ENCODE results near the gene CCDC85B. TPM values are rescaled to one million over a fixed set of nuclear protein-coding genes. Genes with fewer than 3 reads are reported as not detected.
"Not testable (repeated sequence)": the region's sequence is repeated elsewhere in the genome, so short reads cannot be mapped to it uniquely, and the experiment has no call there.

Gene CCDC85B
- total RNA-seq, 1 donor from 2014 or later: 31.0 TPM

GRCh38 chr11:65883058-65883761, 7.3 kb upstream of the CCDC85B start:
- DNase-seq (ENCODE audit: low spot score) (no peak), ATAC-seq (no peak)
- intact Hi-C loops (cut with DNase I): loop anchor here (10.0 kb wide), 1 partner anchor 102 kb away; no protein-coding TSS in a partner anchor

GRCh38 chr11:65883786-65884715, 6.4 kb upstream of the CCDC85B start:
- intact Hi-C loops (cut with DNase I): loop anchor here (10.0 kb wide), 1 partner anchor 101 kb away; no protein-coding TSS in a partner anchor
- ATAC-seq (no peak), DNase-seq (ENCODE audit: low spot score) (no peak)

- DNase-seq (ENCODE audit: low spot score) (peak; percentile 85), ATAC-seq (no peak)
- intact Hi-C loops (cut with DNase I): loop anchor here (10.0 kb wide), 1 partner anchor 100 kb away; no protein-coding TSS in a partner anchor
These were observed 5.8 kb upstream of the CCDC85B start for GRCh38 chr11:65884716-65885092.

GRCh38 chr11:65885231-65885630, 5.2 kb upstream of the CCDC85B start:
- no peak for ATAC-seq
- DNase-seq (ENCODE audit: low spot score): no peak
- intact Hi-C loops (cut with DNase I): loop anchor here (10.0 kb wide), 1 partner anchor 100 kb away; no protein-coding TSS in a partner anchor

- ATAC-seq (no peak), DNase-seq (ENCODE audit: low spot score) (no peak)
- intact Hi-C loops (cut with DNase I): loop anchor here (10.0 kb wide), 1 partner anchor 99 kb away; no protein-coding TSS in a partner anchor
These were observed 4.5 kb upstream of the CCDC85B start for GRCh38 chr11:65885808-65886536.

- DNase-seq (ENCODE audit: low spot score) (no peak), ATAC-seq (no peak)
- intact Hi-C loops (cut with DNase I): loop anchor here (10.0 kb wide), 1 partner anchor 98 kb away; no protein-coding TSS in a partner anchor
These were observed 3.4 kb upstream of the CCDC85B start for GRCh38 chr11:65886826-65887722.

- ATAC-seq (no peak), DNase-seq (ENCODE audit: low spot score) (no peak)
- intact Hi-C loops (cut with DNase I): loop anchor here (10.0 kb wide), 1 partner anchor 97 kb away; no protein-coding TSS in a partner anchor
These were observed 2.7 kb upstream of the CCDC85B start for GRCh38 chr11:65887723-65888162.

GRCh38 chr11:65888163-65888814, 2.2 kb upstream of the CCDC85B start, which contains the start of gene FIBP:
FIBP (minus strand) TSS chr11:65888471; CDS start chr11:65888418, 53 bp downstream.
- peak; percentile 91 for ATAC-seq
- intact Hi-C loops (cut with DNase I): loop anchor here (10.0 kb wide), 1 partner anchor 97 kb away; no protein-coding TSS in a partner anchor
- peak; percentile 98 for DNase-seq (ENCODE audit: low spot score)

- no peak for DNase-seq (ENCODE audit: low spot score)
- intact Hi-C loops (cut with DNase I): no loop called here
- no peak for ATAC-seq
These were observed 1.0 kb downstream of the CCDC85B start for GRCh38 chr11:65891219-65892136.

GRCh38 chr11:65892137-65892540, 1.7 kb downstream of the CCDC85B start:
- intact Hi-C loops (cut with DNase I); ATAC-seq; DNase-seq (ENCODE audit: low spot score): not testable (repeated sequence)

- no peak for DNase-seq (ENCODE audit: low spot score)
- intact Hi-C loops (cut with DNase I): no loop called here
These were observed 2.3 kb downstream of the CCDC85B start for GRCh38 chr11:65892661-65893317.

GRCh38 chr11:65894034-65894591, 3.6 kb downstream of the CCDC85B start:
- no peak for ATAC-seq

More at GRCh38 chr11:65892661-65893317, 2.3 kb downstream of the CCDC85B start:
- ATAC-seq: no peak

GRCh38 chr11:65895482-65895981, 5.1 kb downstream of the CCDC85B start:
- DNase-seq (ENCODE audit: low spot score) (no peak), ATAC-seq (no peak)
- intact Hi-C loops (cut with DNase I): no loop called here

More at GRCh38 chr11:65894034-65894591, 3.6 kb downstream of the CCDC85B start:
- DNase-seq (ENCODE audit: low spot score): no peak
- intact Hi-C loops (cut with DNase I): no loop called here

- intact Hi-C loops (cut with DNase I): no loop called here
- ATAC-seq: no peak
- no peak for DNase-seq (ENCODE audit: low spot score)
These were observed 5.8 kb downstream of the CCDC85B start for GRCh38 chr11:65896034-65896999.

All from sciatic nerve (tissue), 2 donors.